ENCODE results near the gene BRCA2. TPM values are rescaled to one million over a fixed set of nuclear protein-coding genes. Genes with fewer than 3 reads are reported as not detected.
A peak's percentile ranks its signal among the peaks of the same experiment; 100 is the strongest.

The BRCA2 gene
- total RNA-seq, 4 donors from 2014 or later: 2.1 to 6.1 (median 4.1) TPM

- no peak for DNase-seq
- Histone ChIP-seq H3K27ac (no peak overlapping the region), H3K36me3 (peaks cover 0 to 13% (median 0%) of the 10 kb centered on the region in 3 donors), H3K27me3 (no peaks in the 10 kb centered on the region), H3K4me3 (no peak overlapping the region), H3K4me1 (peaks cover 3 to 20% (median 8%) of the 10 kb centered on the region in 3 donors), H3K9me3 (no peaks in the 10 kb centered on the region)
- intact Hi-C loops (cut with DNase I): no loop called here
- TF ChIP-seq POLR2A (IDR thresholded peaks at IDR 0.05) (no peak), CTCF (IDR thresholded peaks at IDR 0.05) (no peak)
- WGBS, 2 donors: 92 to 93% methylated on average over 5 of the region's 5 CpGs
These were observed 116.1 kb downstream of the BRCA2 start for GRCh38 chr13:32431361-32431760.

GRCh38 chr13:32432856-32433255 lies 117.5 kb downstream of the BRCA2 start:
- Histone ChIP-seq H3K27ac (peak overlapping the region in 1 of 4 donors; percentile 28), H3K4me3 (no peak overlapping the region), H3K36me3 (peaks cover 0 to 13% (median 0%) of the 10 kb centered on the region in 3 donors), H3K27me3 (no peaks in the 10 kb centered on the region), H3K9me3 (no peaks in the 10 kb centered on the region), H3K4me1 (peaks cover 3 to 14% (median 6%) of the 10 kb centered on the region in 3 donors)
- intact Hi-C loops (cut with DNase I): no loop called here
- TF ChIP-seq CTCF (IDR thresholded peaks at IDR 0.05): no peak
- TF ChIP-seq POLR2A (IDR thresholded peaks at IDR 0.05): no peak
- WGBS, 2 donors: 25 to 59% methylated on average over 3 of the region's 3 CpGs
- DNase-seq: no peak

DNA sequence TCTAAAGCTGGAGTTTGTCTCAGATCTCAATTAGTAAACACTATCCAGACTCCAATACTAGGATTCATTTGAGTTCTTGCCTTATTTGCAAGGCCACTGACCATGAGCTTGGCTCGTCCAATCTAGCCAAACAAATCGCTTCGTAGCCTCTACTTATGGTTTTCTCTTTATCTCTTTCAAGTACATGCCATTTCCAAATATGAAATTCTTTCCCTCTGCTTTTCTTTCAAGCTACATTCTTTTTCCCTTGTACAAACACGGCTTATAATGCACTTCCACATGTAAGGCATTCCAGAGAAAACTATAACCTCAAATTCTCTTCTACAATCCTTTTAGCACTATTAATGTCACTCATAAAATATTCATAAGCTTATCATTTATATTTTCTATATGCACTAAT lies 123.6 kb downstream of the BRCA2 start:
- Histone ChIP-seq H3K9me3 (no peaks in the 10 kb centered on the region), H3K36me3 (peaks cover 0 to 13% (median 0%) of the 10 kb centered on the region in 3 donors), H3K27me3 (no peaks in the 10 kb centered on the region), H3K4me3 (no peak overlapping the region), H3K27ac (no peak overlapping the region), H3K4me1 (no peaks in the 10 kb centered on the region)
- WGBS, 2 donors: 86 to 94% methylated on average over 4 of the region's 4 CpGs
- no peak for DNase-seq
- intact Hi-C loops (cut with DNase I): no loop called here
- no peak for TF ChIP-seq POLR2A (IDR thresholded peaks at IDR 0.05)
- no peak for TF ChIP-seq CTCF (IDR thresholded peaks at IDR 0.05)

DNA sequence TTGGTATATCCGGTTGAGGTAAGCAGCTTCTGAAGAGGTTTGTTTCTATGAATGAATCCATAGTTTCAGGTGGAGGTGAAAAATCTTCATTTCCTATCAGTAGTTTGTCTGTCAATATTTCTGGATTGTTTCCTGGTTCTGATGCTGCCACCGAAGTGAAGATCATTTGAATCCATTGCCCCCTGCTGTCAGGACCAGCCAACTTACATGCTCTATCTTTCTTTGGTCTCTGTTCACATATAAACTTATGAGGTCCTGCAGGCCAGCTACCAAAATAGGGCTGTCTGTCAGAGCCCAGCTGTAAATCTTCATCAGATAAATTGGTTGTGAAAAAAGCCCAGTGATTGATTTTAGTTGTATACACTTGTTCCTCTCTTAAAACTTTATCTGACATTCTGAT lies 127.8 kb downstream of the BRCA2 start:
- Histone ChIP-seq H3K36me3 (no peaks in the 10 kb centered on the region), H3K27ac (no peak overlapping the region), H3K27me3 (no peaks in the 10 kb centered on the region), H3K9me3 (no peaks in the 10 kb centered on the region), H3K4me3 (no peak overlapping the region), H3K4me1 (no peaks in the 10 kb centered on the region)
- 41 to 46% methylated on average over 2 of the region's 2 CpGs for WGBS, 2 donors
- TF ChIP-seq POLR2A (IDR thresholded peaks at IDR 0.05): no peak
- TF ChIP-seq CTCF (IDR thresholded peaks at IDR 0.05): peak in 3 of 6 experiments; percentile 18 to 31 (median 27)
- peak; percentile 1 for DNase-seq
- intact Hi-C loops (cut with DNase I): no loop called here

- TF ChIP-seq CTCF (IDR thresholded peaks at IDR 0.05) (no peak), POLR2A (IDR thresholded peaks at IDR 0.05) (no peak)
- Histone ChIP-seq H3K27me3 (no peaks in the 10 kb centered on the region), H3K4me1 (no peaks in the 10 kb centered on the region), H3K36me3 (no peaks in the 10 kb centered on the region), H3K9me3 (no peaks in the 10 kb centered on the region), H3K27ac (no peak overlapping the region), H3K4me3 (no peak overlapping the region)
- no peak for DNase-seq
- intact Hi-C loops (cut with DNase I): no loop called here
- WGBS, 2 donors: 82 to 97% methylated on average over 2 of the region's 2 CpGs
These were observed 130.2 kb downstream of the BRCA2 start for GRCh38 chr13:32445461-32445860.

Data from esophagus squamous epithelium (tissue), 5 donors.